ENCODE results near the gene UGT1A8.

GRCh38 chr2:233676046-233676445 lies 58.6 kb downstream of the UGT1A8 start:
- TF ChIP-seq CTCF (conservative IDR thresholded peaks at IDR 0.05 in 1 of 2, IDR thresholded peaks at IDR 0.05 in 1 of 2; ENCODE audit: low read depth in 1 of 2, low read length in 2 of 2) (no peak), EZH2 (IDR thresholded peaks at IDR 0.05; ENCODE audit: low read length, missing control alignments) (no peak)
